ENCODE results near the gene ARHGAP18.

- no peak for TF ChIP-seq CTCF (IDR thresholded peaks at IDR 0.05)
- TF ChIP-seq POLR2AphosphoS5 (IDR thresholded peaks at IDR 0.05): no peak
- TF ChIP-seq POLR2A (IDR thresholded peaks at IDR 0.05): no peak
- TF ChIP-seq EP300 (IDR thresholded peaks at IDR 0.05): no peak
Measured at GRCh38 chr6:129748901-129749748, 39.1 kb upstream of the ARHGAP18 start.
